Nephron progenitor cell (in vitro differentiated cells): ENCODE results near the gene WT1.

Experiments used
- DNase-seq: peaks from one replicate; pipeline ENCODE4 v3.0.0; 2021
- H3K27ac Mint-ChIP-seq: 2 replicates; pipeline ENCODE4 v1.8.0; 2021; ENCODE audit warnings: mild to moderate bottlenecking, moderate library complexity, mixed read lengths
- H3K27me3 Mint-ChIP-seq: 2 replicates; pipeline ENCODE4 v1.8.0; 2021; ENCODE audit warnings: mild to moderate bottlenecking, low read depth, mixed read lengths; ENCODE audit not compliant: poor library complexity
- H3K36me3 Mint-ChIP-seq: 2 replicates; pipeline ENCODE4 v1.8.0; 2021; ENCODE audit warnings: low read depth, mixed read lengths
- H3K4me1 Mint-ChIP-seq: 2 replicates; pipeline ENCODE4 v1.8.0; 2021; ENCODE audit warnings: mixed read lengths
- H3K4me3 Mint-ChIP-seq: 2 replicates; pipeline ENCODE4 v1.8.0; 2021; ENCODE audit warnings: mild to moderate bottlenecking, moderate library complexity, mixed read lengths
- H3K9me3 Mint-ChIP-seq: 2 replicates; pipeline ENCODE4 v1.8.0; 2021; ENCODE audit warnings: mild to moderate bottlenecking, moderate library complexity, mixed read lengths
- CTCF ChIP-seq: fragments of 200-600 bp; sonication (generic); IDR thresholded peaks from 2 replicates; pipeline ENCODE4 v1.5.0; 2021; ENCODE audit warnings: antibody characterized with exemption

Gene WT1

DNA sequence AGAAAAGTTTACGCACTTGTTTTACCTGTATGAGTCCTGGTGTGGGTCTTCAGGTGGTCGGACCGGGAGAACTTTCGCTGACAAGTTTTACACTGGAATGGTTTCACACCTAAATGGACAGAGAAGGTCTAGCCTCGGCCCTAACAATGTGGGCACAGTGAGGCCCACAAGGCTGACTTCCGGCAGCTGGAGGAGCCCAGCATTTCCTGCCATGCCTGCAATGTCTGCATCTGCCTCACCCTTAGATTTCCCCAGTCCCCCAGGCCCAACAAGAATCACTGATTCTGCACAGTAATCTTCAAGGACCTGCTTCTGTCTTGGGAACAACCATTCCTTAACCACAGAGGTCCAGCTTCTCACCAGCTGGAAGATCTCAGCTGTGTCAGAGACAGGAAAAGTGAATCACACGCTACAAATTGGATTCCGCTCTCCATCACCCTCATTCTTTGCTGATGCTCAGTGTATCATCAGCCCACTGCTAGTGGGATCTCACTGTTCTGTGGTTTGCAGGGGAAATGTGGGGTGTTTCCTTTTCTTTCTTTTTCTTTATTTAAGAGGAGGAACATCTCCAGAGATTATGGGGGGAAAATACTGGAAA lies 43.3 kb downstream of the WT1 start:
- Mint-ChIP-seq H3K27me3 (peaks cover 27% of the 10 kb centered on the region), H3K36me3 (peaks cover 100% of the 10 kb centered on the region), H3K27ac (no peak overlapping the region), H3K9me3 (no peaks in the 10 kb centered on the region), H3K4me3 (no peak overlapping the region), H3K4me1 (peaks cover 92% of the 10 kb centered on the region)
- no peak for DNase-seq
- no peak for TF ChIP-seq CTCF

- no peak for TF ChIP-seq CTCF
- Mint-ChIP-seq H3K4me1 (peaks cover 92% of the 10 kb centered on the region), H3K27me3 (peaks cover 30% of the 10 kb centered on the region), H3K36me3 (peaks cover 100% of the 10 kb centered on the region), H3K27ac (no peak overlapping the region), H3K4me3 (no peak overlapping the region), H3K9me3 (no peaks in the 10 kb centered on the region)
- DNase-seq = no peak
These were observed 43.9 kb downstream of the WT1 start for GRCh38 chr11:32391479-32391878.

DNA sequence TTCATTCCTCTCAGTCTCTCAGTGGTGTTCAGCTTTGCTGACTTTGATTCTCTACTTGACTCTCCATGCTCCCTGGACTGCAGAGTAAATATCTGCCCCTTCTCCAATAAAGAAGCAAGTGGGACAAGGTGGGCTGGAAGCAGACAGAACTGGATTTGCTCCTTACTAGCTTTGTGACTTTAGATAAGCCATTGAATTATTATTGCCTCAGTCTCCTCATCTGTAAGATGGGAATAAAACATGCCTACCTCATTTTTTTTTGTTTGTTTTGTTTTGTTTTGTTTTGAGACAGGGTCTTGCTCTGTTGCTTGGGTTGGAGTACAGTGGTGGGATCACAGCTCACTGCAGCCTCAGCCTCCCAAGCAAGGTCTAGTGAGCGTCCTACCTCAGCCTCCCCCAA lies 44.6 kb downstream of the WT1 start:
- H3K9me3 Mint-ChIP-seq = no peaks in the 10 kb centered on the region

GRCh38 chr11:32388871-32389770 lies 46.2 kb downstream of the WT1 start:
- Mint-ChIP-seq H3K27me3 (peaks cover 18% of the 10 kb centered on the region), H3K9me3 (no peaks in the 10 kb centered on the region), H3K36me3 (peaks cover 100% of the 10 kb centered on the region), H3K4me1 (peaks cover 90% of the 10 kb centered on the region), H3K27ac (peak overlapping the region; percentile 97), H3K4me3 (no peak overlapping the region)
- DNase-seq = no peak
- TF ChIP-seq CTCF = no peak

More for the DNA sequence above, 44.6 kb downstream of the WT1 start:
- no peak overlapping the region for H3K4me3 Mint-ChIP-seq
- peaks cover 92% of the 10 kb centered on the region for H3K4me1 Mint-ChIP-seq
- peak overlapping the region; percentile 98 for H3K27ac Mint-ChIP-seq
- no peak for TF ChIP-seq CTCF
- no peak for DNase-seq
- peaks cover 100% of the 10 kb centered on the region for H3K36me3 Mint-ChIP-seq
- peaks cover 30% of the 10 kb centered on the region for H3K27me3 Mint-ChIP-seq

- TF ChIP-seq CTCF = no peak
- Mint-ChIP-seq H3K4me3 (peak overlapping the region; percentile 9), H3K27me3 (peaks cover 13% of the 10 kb centered on the region), H3K36me3 (peaks cover 100% of the 10 kb centered on the region), H3K9me3 (no peaks in the 10 kb centered on the region), H3K27ac (peak overlapping the region; percentile 97), H3K4me1 (peaks cover 91% of the 10 kb centered on the region)
- no peak for DNase-seq
These were observed 47.0 kb downstream of the WT1 start for GRCh38 chr11:32388365-32388764.
